GM19239 (cell line): Measurements from ENCODE around the gene SLC30A1.
"Not testable (repeated sequence)": the region's sequence is repeated elsewhere in the genome, so short reads cannot be mapped to it uniquely, and the experiment has no call there.

Experiments
- DNase-seq: peaks from one replicate; pipeline ENCODE4 v3.0.0; 2011; ENCODE audit warnings: low spot score; ENCODE audit not compliant: insufficient read length
- FAIRE-seq: peaks from 2 replicates; lab custom pipeline; 2011; peaks lifted over from hg19 to GRCh38; lab: Jason Lieb, UNC

SLC30A1 gene

DNA sequence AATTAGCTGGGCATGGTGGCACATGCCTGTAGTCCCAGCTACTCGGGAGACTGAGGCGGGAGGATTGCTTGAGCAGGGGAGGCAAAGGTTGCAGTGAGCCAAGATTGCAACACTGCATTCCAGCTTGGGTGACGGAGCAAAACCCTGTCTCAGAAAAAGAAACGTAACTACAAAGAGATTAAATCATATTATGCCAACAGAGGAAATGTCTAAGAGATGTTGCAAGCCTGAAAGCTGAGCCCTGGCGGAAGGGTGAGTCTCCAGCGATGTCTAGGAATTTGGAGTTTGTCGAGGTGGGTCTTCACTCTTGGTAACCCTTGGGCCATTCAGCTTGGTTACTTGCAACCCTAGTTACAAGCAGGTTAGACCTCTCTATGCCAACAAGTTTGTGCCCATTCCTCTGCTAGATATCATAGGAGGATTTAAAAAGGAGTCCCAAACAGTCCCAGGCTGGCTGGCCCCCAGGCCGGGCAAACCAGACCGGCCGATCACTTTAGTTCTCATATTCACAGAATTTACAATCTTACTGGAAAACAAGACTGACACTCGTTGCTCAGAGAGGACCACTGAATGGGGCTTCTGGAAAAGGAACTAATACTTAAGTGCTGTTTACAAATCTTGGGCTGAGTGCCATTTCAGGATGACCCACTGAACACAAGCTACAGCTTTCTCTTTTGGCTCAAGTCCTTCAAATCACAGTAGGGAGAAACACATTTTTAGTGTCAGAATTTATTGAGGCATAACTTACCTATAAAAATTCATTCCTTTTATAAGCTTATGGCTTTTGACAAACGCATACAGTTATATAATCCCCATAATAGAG, 27.1 kb downstream of the SLC30A1 start:
- DNase-seq, result no peak
- FAIRE-seq, result no peak

DNA sequence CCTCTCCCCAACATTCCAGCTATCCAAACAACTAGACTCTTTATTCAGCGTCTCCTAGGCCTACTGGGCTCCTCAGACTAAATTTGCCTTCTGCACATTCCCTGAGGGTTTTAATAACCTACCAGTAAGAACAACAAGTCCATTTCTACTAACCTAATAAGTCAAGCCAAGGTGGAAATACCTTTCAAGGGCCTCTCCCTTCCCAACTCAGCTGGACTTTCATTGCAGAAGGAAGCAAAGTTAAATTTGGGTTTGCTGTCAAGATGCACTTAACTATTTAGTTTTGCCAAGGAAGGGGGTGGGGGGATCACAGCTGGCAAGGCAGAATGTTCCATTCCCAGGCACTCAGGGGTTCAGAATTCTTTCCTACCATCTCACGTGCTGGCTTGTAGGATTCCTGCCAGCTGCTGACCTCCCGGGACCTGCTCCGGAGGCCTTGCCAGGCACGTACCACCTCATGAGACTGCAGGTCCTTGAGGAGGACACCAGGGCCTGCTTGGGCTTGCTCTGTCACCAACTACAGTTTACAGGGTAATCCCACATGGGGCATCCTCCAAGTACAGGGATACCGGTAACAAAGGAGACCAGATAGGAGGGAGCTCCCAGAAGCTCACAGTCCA, 29.8 kb downstream of the SLC30A1 start:
- DNase-seq (no peak), FAIRE-seq (no peak)

DNA sequence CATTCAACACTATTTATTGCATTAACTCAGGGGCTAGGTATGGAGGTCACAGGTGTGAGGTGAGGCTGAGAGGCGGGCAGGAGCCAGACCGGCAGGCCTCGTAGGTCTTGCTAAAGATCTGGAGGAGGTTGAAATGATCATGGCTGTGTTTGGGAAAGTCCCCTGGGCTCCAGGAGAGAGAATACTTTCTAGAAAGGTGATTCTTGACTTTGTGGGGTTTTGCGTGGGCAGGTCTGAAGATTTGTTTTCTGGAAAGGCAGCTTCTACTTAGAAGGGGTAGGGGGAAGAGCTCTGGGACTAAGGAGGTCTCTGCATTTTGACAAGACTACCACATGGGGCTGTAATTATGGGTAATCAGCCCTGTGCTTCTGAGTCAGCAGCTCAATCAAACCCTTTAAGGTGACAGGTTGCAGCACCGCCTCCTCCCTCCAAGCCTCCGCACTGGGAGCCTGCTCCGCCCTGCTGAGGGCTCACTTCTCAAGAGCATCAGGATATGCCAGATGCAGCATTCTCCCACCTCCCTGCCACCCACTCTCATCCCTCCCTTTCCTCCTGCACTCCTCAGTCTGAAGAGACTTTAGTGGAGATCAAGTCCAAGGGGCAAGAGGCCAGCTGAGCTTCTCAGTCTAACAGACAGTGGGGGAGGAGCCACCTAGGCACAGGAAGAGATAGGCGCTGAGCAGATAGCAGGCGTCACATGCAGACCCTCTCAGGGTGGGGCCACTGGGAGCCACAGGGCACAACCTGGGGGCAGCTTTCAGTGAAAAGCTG, 30.5 kb downstream of the SLC30A1 start:
- FAIRE-seq (no peak), DNase-seq (no peak)

DNA sequence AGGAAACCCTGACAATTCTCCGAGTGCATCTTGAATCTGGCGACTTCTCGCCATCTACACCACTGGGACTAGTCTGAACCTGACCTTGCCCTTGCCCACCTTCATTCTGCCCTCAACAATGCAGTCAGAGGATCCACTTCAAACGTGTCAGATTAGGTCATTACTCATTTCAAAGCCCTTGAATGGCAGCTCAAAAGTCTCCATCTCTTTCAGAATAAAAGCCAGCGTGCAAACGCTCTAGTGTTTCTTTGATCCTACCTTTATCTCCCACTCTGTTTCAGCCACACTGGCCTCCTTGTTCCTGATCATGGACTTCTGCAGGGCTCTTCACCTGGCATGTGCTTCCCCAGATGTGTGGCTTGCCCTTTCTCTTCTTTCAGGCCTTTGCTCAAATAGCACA, 31.3 kb downstream of the SLC30A1 start:
- no peak for FAIRE-seq

DNA sequence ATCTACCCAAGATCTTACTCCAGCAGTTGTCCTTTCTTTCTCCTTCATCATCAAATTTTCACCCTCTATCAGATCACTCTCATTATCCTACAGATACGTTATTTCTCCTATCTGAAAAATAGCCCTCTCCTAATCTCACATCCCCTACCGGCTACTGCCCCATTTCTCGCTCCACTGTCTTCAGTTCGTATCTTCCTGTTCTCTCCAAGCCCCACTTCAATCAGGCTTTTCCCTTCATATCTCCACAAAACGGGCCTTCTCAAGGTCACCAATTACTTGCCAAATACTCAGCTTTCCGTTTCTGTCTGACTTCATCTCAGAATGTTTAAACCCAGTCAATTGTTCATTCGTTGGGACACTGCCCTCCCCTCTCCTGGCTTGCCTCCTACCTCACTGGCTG, 32.4 kb downstream of the SLC30A1 start:
- no peak for FAIRE-seq
- no peak for DNase-seq

More for the DNA sequence above, 31.3 kb downstream of the SLC30A1 start:
- no peak for DNase-seq

DNA sequence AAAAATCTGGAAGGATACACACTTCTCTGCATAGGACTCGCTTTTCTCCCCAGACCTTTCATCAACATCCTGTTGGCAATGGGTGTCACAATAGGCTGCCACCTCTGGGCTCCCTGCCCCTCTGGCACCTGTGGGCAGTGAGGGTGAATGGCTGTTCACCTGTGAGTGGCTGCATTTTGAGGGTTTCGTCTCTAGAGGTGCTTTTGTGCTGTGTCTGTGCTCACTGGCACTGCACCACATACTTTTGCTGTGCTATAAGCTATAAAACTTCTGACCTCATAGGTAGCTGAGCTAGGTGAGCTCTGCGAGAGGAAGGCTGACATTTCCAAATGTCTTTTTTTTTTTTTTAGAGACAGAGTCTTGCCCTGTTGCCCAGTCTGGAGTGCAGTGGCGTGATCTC, 35.9 kb downstream of the SLC30A1 start:
- DNase-seq (no peak), FAIRE-seq (no peak)

DNA sequence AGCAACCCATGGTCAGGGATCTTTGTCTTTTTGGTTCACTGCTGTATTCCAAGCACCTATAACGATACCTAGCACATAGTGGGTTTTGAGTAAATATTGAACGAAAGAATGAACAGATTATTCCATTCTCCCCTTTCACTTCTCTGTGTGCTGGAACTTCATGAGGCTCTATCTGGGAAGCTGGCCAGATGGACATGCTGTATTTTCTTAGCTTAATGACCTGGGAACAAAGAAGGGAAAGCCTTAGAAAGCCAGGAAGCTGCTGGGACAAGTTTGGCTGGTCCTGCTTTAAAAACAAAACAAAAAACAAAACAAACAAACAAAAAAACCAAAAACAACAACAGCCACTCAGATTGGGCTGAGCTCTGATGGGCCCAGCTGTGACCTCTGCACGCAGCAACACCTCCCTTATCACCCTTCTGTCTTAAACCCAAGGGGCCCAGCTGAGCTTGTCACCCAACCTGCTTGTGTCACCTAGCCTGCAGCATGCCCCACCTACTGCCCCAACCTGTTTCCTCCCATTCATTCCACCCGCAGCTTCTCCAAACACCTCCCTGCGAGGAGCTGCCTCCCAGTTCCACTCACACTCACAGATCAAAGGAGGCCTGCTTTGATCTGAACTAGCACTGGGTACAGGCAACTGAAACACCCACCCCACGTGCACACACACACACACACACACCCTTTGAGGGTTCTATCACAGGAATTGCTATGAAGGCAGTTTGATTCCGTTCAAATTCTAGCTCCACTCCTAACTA, 37.1 kb downstream of the SLC30A1 start:
- no peak for DNase-seq
- FAIRE-seq, result no peak

DNA sequence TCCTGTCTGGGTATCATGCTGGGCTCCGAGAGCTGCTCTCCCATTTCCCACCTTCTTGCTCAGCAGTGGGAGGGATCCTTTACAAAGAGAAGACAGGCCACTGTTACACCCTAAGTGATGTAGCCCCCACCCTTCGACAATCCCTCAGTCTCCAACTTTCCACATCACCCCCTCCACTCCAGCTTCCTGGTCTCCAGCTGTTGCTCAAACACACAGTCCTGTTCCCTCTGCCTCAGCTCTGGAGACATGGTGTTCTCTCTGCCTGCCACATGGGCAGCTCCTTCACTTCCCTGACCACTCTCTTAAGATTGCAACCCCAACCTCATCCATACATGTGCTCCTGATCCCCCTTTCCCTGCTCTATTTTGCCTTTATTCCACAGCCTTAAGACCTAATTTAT, 37.7 kb downstream of the SLC30A1 start:
- no peak for DNase-seq
- no peak for FAIRE-seq

DNA sequence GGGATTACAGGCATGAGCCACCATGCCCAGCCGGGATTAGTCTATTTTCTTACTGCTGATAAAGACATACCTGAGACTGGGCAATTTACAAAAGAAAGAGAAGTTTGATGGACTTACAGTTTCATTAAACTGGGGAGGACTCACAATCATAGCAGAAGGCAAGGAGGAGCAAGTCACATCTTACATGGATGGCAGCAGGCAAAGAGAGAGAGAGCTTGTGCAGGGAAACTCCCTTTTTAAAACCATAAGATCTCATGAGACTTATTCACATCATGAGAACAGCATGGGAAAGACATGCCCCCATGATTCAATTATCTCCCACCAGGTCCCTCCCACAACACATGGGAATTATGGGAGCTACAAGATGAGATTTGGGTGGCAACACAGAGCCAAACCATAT, 38.1 kb downstream of the SLC30A1 start:
- not testable (repeated sequence) for DNase-seq, FAIRE-seq

DNA sequence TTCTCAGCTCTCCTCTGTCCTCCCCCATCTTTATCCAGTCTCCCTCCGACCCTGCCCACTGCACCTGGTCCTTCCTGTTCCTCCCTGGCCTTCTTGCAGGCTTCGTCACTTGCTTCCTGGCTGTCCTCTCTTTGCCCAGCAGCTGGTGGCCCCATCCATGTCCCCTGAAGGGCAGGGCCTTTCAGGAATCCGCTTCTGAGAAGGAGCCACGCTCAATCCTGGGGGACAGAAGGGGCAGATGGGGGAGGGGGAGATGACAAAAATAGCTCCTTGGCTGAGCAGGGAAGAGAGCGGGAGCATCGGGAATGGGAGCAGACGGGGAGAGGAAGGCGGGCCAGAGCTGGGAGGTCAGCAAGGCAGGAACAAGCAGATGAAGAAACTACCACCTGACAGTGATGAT, 40.7 kb downstream of the SLC30A1 start:
- FAIRE-seq (no peak), DNase-seq (no peak)

DNA sequence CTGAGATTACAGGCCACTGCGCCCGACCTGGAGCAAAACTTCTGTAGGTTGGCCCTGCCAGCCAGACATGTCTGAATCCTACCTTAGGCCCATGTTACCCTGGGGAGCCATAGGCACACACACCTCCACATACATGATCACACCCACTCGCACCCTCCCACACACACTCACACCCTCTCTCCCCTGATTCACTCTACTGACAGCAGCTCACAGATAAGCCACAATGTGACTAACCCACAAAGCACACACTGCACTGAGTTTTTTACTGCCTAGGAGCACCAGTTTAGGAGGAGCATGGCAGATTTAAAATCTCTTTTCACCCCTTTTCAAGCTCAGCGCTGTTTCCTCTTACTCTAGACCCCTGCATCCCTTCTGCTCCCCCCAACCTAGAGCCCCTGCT, 41.7 kb downstream of the SLC30A1 start:
- DNase-seq, result no peak
- no peak for FAIRE-seq

DNA sequence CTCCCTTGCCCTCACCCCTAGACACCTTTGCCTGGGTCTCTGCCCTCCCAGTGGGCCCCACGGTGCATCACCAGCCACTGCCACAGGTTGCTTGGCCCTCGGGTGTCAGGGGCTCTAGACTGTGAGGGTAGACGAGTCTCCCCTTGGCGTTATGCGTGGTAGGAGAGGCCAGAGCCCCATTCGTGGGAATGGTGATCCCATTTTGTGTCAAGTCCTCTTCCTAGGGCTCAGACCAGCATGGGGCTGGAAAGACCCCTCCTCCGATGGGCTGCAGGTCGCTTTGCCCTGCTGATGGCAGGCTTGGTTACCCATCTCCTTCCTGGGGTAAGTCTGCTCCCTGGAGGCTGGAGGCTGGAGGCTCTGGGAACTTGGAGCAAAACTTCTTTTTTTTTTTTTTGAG, 42.4 kb downstream of the SLC30A1 start:
- FAIRE-seq, result no peak
- no peak for DNase-seq

DNA sequence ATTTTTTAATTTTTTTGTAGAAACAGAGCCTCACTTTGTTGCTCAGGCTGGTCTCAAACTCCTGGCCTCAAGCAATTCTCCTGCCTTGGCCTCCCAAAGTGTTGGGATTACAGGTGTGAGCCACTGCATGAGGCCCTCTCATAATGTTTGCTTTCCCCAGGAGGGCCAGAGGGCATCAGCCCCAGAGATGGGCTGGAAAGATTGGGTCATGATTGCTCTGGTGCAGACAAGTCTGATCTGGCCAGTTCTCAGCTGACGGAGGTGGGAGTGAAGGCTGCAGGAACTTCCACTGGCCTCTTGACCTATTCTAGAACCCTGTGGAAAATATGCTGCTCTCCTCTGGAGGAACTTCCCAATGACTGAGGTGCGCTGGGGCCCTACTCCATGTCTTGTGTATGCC, 43.6 kb downstream of the SLC30A1 start:
- DNase-seq (no peak), FAIRE-seq (no peak)

DNA sequence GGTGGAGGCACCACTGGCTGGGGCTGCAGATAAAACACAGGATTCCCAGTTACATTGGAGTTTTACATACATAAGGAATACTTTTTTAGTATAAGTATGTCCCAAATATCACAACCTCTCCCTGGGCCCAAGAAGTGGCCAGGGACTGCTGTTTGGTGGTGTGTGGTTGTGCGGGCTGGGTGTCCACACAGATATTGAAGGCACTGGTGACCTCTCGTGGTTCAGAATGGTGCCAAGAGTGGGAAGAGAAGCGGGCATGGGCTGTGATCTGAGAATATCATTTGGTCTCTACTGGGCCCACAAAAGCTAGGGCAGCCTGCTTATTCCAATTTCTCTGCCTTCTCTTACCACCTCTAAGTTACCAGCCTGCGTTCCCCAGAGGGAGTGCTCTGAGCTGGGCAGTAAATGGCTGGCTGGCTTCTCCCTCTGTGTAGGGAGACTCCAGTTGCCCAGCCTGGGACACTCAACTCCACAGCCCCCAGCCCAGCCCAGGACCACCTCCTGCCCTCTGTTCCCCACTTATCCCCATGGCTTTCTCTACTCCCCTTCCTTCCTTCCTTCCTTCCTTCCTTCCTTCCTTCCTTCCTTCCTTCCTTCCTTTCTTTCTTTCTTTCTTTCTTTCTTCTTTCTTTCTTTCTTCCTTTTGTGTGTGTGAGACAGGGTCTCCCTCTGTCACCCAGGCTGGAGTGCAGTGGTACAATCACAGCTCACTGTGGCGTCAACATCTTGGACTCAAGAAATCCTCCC, 44.2 kb downstream of the SLC30A1 start:
- DNase-seq (no peak), FAIRE-seq (no peak)

DNA sequence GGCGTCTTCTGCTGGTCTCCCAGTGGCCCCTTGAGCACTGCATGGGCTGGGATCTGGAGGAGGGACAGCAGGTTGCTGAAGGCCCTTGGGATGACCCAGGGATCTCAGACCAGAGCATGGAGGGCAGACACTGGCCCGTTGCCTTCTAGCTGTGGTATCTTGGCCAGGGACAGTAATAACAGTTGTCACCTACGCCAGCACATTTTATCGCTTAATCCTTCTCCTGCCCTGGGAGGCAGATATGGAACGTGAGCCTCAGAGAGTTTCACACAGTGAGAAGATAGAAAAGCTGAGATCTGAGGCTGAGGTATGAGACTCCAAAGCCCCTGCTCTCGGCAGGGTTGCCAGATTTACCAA, 46.9 kb downstream of the SLC30A1 start:
- FAIRE-seq (no peak), DNase-seq (no peak)

DNA sequence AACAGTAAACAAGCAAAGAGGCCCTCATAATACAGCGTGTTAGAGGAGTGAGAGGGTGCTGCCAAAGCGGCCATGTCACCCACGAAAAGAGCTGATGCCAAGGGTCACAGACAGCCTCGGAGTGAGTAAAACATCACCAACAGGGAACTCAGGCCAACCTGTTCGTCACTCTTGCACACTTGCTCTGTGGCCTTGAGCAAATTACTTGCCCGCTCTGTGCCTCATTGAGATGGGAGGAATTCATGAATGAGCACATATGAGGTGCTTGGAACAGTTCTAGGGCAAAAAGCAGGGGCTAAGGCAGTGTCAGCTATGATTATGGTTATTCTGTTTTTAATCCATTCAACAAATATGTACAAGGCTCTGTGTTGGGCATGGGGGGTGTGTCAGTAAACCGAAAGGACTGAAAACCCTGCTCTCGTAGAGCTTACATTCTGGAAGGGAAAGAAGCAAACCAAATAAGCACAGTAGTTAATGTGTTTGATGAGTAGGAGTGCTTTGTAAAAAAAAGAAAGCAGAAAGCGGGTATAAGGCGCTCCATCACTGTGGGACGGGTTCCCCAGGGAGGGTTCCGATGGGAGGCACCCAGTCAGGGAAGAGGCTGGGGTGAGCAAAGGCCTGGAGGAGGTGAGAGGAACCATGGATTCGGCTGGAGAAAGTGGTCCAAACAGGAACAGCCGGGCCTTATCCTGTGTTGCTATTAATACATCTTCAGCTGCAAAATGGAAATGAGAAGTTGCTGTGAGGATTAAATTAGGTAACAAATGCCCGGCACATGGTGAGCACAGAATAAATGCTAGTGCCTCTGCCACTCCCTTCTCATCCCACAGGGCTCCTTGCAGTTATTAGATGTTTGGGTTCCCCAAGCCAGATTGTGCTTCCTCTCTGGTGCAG, 47.5 kb downstream of the SLC30A1 start:
- FAIRE-seq, result no peak

DNA sequence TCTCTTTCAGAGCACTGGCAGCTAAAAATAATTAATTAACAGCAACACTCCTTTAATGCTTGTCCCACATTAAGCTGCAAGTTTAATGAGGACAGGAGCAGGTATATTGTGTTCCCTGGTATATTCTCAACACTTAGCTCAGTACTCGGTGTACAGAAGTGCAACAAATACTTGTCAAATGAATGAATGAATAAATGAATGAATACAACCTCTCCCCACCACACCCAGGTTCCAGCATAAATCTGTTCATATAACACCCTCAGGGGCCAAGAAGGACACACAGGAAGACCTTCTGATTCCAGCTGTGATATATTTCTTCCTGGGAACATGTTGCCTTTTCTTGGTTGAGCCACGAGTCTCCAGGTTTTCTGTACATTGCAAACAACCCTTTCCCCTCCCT, 48.9 kb downstream of the SLC30A1 start:
- DNase-seq (no peak), FAIRE-seq (no peak)

More for the DNA sequence above, 47.5 kb downstream of the SLC30A1 start:
- no peak for DNase-seq

DNA sequence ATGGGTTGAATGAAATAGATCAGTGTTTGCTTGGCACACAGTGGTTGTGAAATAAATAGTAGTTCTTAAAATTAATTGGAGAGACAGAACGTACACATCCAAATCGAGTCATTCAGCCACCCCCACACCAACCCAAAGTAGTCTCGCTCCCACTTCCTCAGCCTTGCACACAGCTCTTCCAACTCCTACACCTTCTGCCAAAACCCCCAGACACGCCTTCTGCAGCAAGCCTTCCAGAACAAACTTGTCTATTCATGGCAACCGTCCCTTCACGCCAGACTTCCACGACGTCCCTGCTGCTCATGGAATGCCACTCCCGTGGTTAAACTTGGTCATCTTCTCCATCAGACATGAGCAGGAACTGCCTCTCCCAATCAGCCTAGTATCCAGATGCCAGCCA, 49.5 kb downstream of the SLC30A1 start:
- FAIRE-seq, result no peak
- no peak for DNase-seq

DNA sequence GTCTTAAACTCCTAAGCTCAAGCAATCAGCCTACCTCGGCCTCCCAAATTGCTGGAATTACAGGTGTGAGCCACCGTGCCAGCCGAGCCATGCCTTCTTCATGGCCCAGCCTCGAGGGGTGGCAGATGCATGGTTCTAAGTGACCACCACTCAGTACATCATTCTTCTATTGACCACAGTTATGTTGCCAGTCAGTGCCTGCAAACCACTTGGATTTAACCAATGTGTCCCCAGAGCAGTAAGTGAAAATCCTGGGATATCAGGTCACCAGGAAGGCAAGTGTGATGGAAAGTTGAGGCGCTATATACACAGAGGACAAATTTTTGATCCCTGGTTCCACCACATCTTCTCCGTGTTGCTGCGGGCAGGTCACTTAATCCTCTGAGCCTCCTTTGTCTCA, 50.0 kb downstream of the SLC30A1 start:
- no peak for DNase-seq
- FAIRE-seq, result no peak
